Activated CD8-positive, alpha-beta T cell treated with anti-CD3 and anti-CD28 coated beads for 36 hours (primary cell): ENCODE data around the gene SLC39A9. TPM values are rescaled to one million over a fixed set of nuclear protein-coding genes. Genes with fewer than 3 reads are reported as not detected.

Source experiments
- ATAC-seq: fragments of 200-7000 bp; cut with Tn5 transposase; one replicate; pipeline ENCODE4 v1.10.0; 2021; ENCODE audit warnings: mild to moderate bottlenecking, moderate library complexity
- CTCF ChIA-PET: fragments of 350-600 bp; sonication (Branson Sonifier 250); formaldehyde crosslinking; loops from one replicate; lab custom pipeline; 2021; ENCODE audit warnings: antibody characterized with exemption; lab: Charles Lee
- POLR2A ChIA-PET: fragments of 350-600 bp; sonication (Branson Sonifier 250); formaldehyde crosslinking; loops from one replicate; lab custom pipeline; 2021; ENCODE audit warnings: antibody characterized with exemption; lab: Charles Lee
- DNase-seq: peaks from one replicate; pipeline ENCODE4 v3.0.0-alpha.2; 2020
- H3K27ac Mint-ChIP-seq: one replicate; pipeline ENCODE4 v1.8.0; 2021; ENCODE audit warnings: mild to moderate bottlenecking, mixed read lengths
- H3K27me3 Mint-ChIP-seq: one replicate; pipeline ENCODE4 v1.8.0; 2021; ENCODE audit warnings: mixed read lengths
- H3K36me3 Mint-ChIP-seq: one replicate; pipeline ENCODE4 v1.8.0; 2021; ENCODE audit warnings: low read depth, mixed read lengths
- H3K4me1 Mint-ChIP-seq: one replicate; pipeline ENCODE4 v1.8.0; 2021; ENCODE audit warnings: low read depth, mixed read lengths
- H3K4me3 Mint-ChIP-seq: one replicate; pipeline ENCODE4 v1.8.0; 2021; ENCODE audit warnings: mild to moderate bottlenecking, moderate library complexity, mixed read lengths
- H3K9me3 Mint-ChIP-seq: one replicate; pipeline ENCODE4 v1.8.0; 2021; ENCODE audit warnings: mixed read lengths
- CTCF ChIP-seq: fragments of 200-600 bp; IDR thresholded peaks from one replicate; pipeline ENCODE4 v1.8.0; 2022; ENCODE audit warnings: antibody characterized with exemption, mild to moderate bottlenecking
- intact Hi-C: fragments of 100-400 bp; cut with micrococcal nuclease; formaldehyde crosslinking; loops from one replicate; pipeline ENCODE4 v1.10.0; 2022
- total RNA-seq, 2 experiments: library from RNA; stranded (reverse); gene quantifications; one replicate each; pipeline ENCODE4 v1.2.3, GENCODE V29; 2021

Gene SLC39A9
- total RNA-seq, 2 experiments from 2014 or later = 39.2 to 41.3 TPM

- no peak overlapping the region for H3K27ac Mint-ChIP-seq
These were observed 91.0 kb downstream of the SLC39A9 start for GRCh38 chr14:69489495-69489894.

GRCh38 chr14:69490219-69490918 lies 91.9 kb downstream of the SLC39A9 start:
- TF ChIP-seq CTCF = no peak
- Mint-ChIP-seq H3K27me3 (peaks cover 13% of the 10 kb centered on the region), H3K9me3 (no peaks in the 10 kb centered on the region), H3K27ac (no peak overlapping the region), H3K4me3 (no peak overlapping the region), H3K4me1 (no peaks in the 10 kb centered on the region), H3K36me3 (no peaks in the 10 kb centered on the region)
- POLR2A ChIA-PET = no interaction called here
- ATAC-seq (no peak), DNase-seq (no peak)
- CTCF ChIA-PET = no interaction called here
- intact Hi-C loops = no loop called here

More at GRCh38 chr14:69489495-69489894, 91.0 kb downstream of the SLC39A9 start:
- H3K4me1 Mint-ChIP-seq = no peaks in the 10 kb centered on the region
- no peak overlapping the region for H3K4me3 Mint-ChIP-seq
- DNase-seq (no peak), ATAC-seq (no peak)
- H3K9me3 Mint-ChIP-seq = no peaks in the 10 kb centered on the region
- intact Hi-C loops = no loop called here
- peaks cover 17% of the 10 kb centered on the region for H3K27me3 Mint-ChIP-seq
- TF ChIP-seq CTCF = no peak
- no peaks in the 10 kb centered on the region for H3K36me3 Mint-ChIP-seq
- ChIA-PET POLR2A (interaction anchor here (0.6 kb wide), 1 partner anchor 92 kb away, joined by 3 read pairs; no protein-coding TSS in a partner anchor), CTCF (no interaction called here)

GRCh38 chr14:69491193-69491592 lies 92.7 kb downstream of the SLC39A9 start:
- intact Hi-C loops = no loop called here
- no peaks in the 10 kb centered on the region for H3K36me3 Mint-ChIP-seq
- peaks cover 5% of the 10 kb centered on the region for H3K27me3 Mint-ChIP-seq
- no peaks in the 10 kb centered on the region for H3K9me3 Mint-ChIP-seq
- ChIA-PET POLR2A (no interaction called here), CTCF (interaction anchor here (1.1 kb wide), 1 partner anchor 57 kb away, joined by 4 read pairs; no protein-coding TSS in a partner anchor)
- DNase-seq (no peak), ATAC-seq (no peak)
- H3K4me3 Mint-ChIP-seq = no peak overlapping the region
- no peak overlapping the region for H3K27ac Mint-ChIP-seq
- no peaks in the 10 kb centered on the region for H3K4me1 Mint-ChIP-seq
- no peak for TF ChIP-seq CTCF

GRCh38 chr14:69493038-69493437 lies 94.5 kb downstream of the SLC39A9 start:
- no peaks in the 10 kb centered on the region for H3K36me3 Mint-ChIP-seq
- H3K9me3 Mint-ChIP-seq = no peaks in the 10 kb centered on the region
- H3K4me3 Mint-ChIP-seq = no peak overlapping the region
- ChIA-PET POLR2A (interaction anchor here (1.0 kb wide), 1 partner anchor 10 kb away, joined by 3 read pairs; no protein-coding TSS in a partner anchor), CTCF (interaction anchor here (0.8 to 3.0 kb wide), 6 partner anchors 11 to 232 kb away, joined by 3 to 14 read pairs (median 4); partner anchors contain the start of gene CCDC177)
- H3K4me1 Mint-ChIP-seq = no peaks in the 10 kb centered on the region
- intact Hi-C loops = no loop called here
- no peak for TF ChIP-seq CTCF
- no peak for DNase-seq
- ATAC-seq = no peak
- H3K27me3 Mint-ChIP-seq = no peaks in the 10 kb centered on the region
- H3K27ac Mint-ChIP-seq = no peak overlapping the region

GRCh38 chr14:69493791-69494190 lies 95.3 kb downstream of the SLC39A9 start:
- CTCF ChIA-PET = interaction anchor here (1.5 to 3.0 kb wide), 3 partner anchors 10 to 233 kb away, joined by 3 to 14 read pairs (median 4); no protein-coding TSS in a partner anchor
- DNase-seq (no peak), ATAC-seq (no peak)
- TF ChIP-seq CTCF = no peak
- no peaks in the 10 kb centered on the region for H3K36me3 Mint-ChIP-seq
- H3K4me3 Mint-ChIP-seq = no peak overlapping the region
- no peaks in the 10 kb centered on the region for H3K4me1 Mint-ChIP-seq
- intact Hi-C loops = no loop called here
- H3K9me3 Mint-ChIP-seq = no peaks in the 10 kb centered on the region
- POLR2A ChIA-PET = no interaction called here
- no peak overlapping the region for H3K27ac Mint-ChIP-seq
- no peaks in the 10 kb centered on the region for H3K27me3 Mint-ChIP-seq
